GM13976 (cell line): ENCODE data around the gene VTA1.

Experiments
- DNase-seq: peaks from one replicate; pipeline ENCODE4 v3.0.0; 2012; ENCODE audit warnings: low spot score
- in situ Hi-C: fragments of 300-500 bp; cut with MboI; formaldehyde crosslinking; loops from one replicate; pipeline ENCODE4 v1.12.0; 2022; ENCODE audit warnings: low sequenced_read_pairs, mixed read lengths, inconsistent platforms; ENCODE audit not compliant: unreplicated experiment
- TF ChIP-seq, protein P1 (sequence below): IDR thresholded peaks from 2 replicates; pipeline ENCODE4 v1.5.1; 2012; ENCODE audit warnings: borderline replicate concordance, mild to moderate bottlenecking; ENCODE audit not compliant: insufficient read depth; ENCODE audit errors: extremely low read depth, missing control alignments, control extremely low read depth

The VTA1 gene

DNA sequence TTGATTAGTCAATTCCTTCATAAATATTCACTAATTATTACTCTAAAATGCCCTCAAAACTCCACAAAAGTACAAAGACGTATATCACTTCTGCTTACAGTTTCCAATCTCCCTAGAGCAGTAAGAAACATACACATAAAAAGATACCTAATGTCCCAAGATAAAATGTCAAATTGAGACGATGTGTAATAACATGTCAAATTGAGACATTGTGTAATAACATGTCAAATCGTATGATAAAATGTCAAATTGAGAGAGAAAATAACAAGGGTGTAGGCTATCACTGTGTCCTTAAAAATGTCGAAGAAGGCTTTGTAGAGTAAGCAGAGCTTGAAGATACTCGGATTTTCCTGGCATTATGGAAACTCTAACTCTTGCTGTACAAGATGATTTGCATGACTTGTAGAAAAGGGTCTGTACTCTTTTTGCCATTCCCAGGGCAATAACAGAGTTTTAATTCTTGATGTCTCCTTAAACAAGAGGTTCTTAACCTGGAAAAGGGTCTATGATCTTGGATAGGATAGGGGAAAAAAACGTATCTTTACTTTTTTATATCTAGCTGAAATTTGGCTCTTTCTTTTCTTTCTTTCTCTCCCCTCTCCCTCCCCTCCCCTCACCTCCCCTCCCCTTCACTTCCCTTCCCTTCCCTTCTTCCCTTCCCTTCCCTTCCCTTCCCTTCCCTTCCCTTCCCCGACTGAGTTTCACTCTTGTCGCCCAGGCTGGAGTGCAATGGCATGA, 87.1 kb downstream of the VTA1 start:
- TF ChIP-seq, protein P1, sequence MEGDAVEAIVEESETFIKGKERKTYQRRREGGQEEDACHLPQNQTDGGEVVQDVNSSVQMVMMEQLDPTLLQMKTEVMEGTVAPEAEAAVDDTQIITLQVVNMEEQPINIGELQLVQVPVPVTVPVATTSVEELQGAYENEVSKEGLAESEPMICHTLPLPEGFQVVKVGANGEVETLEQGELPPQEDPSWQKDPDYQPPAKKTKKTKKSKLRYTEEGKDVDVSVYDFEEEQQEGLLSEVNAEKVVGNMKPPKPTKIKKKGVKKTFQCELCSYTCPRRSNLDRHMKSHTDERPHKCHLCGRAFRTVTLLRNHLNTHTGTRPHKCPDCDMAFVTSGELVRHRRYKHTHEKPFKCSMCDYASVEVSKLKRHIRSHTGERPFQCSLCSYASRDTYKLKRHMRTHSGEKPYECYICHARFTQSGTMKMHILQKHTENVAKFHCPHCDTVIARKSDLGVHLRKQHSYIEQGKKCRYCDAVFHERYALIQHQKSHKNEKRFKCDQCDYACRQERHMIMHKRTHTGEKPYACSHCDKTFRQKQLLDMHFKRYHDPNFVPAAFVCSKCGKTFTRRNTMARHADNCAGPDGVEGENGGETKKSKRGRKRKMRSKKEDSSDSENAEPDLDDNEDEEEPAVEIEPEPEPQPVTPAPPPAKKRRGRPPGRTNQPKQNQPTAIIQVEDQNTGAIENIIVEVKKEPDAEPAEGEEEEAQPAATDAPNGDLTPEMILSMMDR, result no peak
- no peak for DNase-seq
- in situ Hi-C loops, result no loop called here

DNA sequence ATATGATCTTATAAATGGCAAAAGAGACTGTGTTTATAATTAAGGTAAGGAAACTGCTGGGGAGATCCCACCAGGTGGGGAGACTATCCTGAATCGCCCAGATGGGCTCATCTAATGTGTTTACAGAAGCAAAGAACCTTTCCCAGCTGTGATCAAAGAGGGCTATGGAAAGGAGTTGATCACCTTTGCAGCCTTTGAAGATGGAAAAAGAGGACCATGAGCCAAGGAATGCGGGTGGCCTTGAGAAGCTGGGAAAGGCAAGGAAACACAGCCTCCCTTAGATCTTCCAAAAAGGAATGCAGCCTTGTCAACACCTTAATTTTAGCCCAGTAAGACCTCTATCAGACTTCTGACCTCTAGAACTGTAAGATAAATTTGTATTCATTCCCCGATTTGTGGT, 88.2 kb downstream of the VTA1 start:
- no peak for DNase-seq
- in situ Hi-C loops, result no loop called here
- TF ChIP-seq, protein P1, result no peak

DNA sequence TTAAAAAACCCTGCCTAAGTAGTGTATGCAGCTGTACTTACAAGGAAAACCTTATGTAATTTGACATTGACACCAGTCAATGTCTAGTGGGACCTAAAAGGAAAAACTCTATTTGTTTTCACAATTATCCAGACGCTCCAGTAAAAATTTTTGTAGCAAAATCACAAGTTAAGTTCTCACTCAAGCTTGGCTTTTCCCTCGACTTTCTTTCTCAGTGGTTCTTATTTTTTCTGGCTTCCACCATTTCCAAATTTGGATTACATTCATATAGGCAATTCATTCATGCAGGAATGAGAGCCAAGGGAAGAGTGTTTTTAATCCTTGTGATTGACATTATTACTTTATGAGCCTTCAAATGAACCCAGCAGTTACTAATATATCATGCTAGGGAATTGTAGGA, 88.7 kb downstream of the VTA1 start:
- TF ChIP-seq, protein P1, result no peak
- in situ Hi-C loops, result no loop called here

DNA sequence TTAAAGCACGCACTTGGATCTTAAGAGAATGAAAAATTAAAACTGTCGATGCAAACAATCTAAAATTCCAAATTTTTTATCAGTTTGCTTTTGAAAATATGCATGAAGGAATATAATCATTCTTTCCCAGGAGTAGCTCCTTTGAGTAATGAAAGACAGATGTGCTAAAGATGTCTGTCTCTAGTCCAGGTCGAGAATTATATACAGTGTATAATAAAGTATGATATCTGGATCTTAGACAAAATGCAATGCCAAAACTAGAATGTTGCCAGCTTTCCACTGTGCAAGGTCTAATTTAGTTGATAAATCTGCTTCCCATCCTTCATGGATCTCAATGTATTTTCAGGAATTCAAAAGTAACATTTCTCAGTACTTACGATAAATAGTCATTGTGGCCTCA, 89.6 kb downstream of the VTA1 start:
- in situ Hi-C loops, result no loop called here
- TF ChIP-seq, protein P1, result no peak
- no peak for DNase-seq

More for the DNA sequence above, 88.7 kb downstream of the VTA1 start:
- no peak for DNase-seq

DNA sequence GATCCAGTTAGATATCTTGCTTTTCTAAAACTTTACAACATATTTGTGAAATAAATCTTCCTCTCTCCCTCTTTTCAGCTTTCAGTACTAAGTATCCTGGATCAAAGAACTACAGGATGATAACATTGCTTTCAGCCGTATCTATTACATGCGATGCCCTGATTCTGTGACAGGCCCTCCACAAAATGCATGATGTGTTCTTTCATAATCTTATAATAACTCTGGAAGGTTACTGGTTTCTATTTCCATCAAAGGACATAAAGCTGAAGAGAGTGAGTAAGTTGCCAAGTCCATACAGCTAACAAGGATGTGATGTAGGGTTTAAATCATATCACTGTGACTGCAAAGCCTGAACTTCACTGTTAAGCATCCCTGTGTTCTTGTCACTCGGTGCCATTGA, 91.8 kb downstream of the VTA1 start:
- DNase-seq, result no peak
- in situ Hi-C loops, result no loop called here
- TF ChIP-seq, protein P1, result no peak

DNA sequence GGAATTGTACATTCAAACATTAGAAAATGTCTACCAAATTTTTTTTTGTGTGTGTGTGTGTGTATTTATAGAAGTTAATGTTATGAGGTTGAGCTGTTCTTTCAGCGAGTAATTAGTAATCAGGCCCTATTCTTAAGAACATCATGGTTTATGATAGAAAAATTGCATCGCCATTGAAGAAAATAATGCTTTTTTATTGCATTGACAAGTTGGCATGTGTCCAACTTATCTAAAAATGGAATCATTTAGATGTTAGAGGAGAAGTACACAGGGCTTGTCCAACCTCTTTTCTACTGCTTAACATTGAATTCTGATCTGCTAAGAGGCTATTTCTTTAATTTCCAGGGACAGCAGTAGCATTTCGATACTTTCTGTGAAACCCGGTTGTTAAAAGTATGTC, 93.1 kb downstream of the VTA1 start:
- no peak for DNase-seq
- in situ Hi-C loops, result no loop called here
- TF ChIP-seq, protein P1, result no peak
